WERI-Rb-1 (cell line): Measurements from ENCODE around the gene LHPP.

Source experiments
- DNase-seq: peaks from one replicate; pipeline ENCODE4 v3.0.0-alpha.2; 2020
- H3K27ac ChIP-seq: fragments of 250-450 bp; sonication (Bioruptor Pico); 2 replicates; pipeline ENCODE4 v1.5.1; 2020; ENCODE audit warnings: mild to moderate bottlenecking, moderate library complexity
- H3K27me3 ChIP-seq: fragments of 250-450 bp; sonication (Bioruptor Pico); 2 replicates; pipeline ENCODE4 v1.5.1; 2021; ENCODE audit warnings: mild to moderate bottlenecking, low read depth, moderate library complexity; ENCODE audit not compliant: insufficient read depth, severe bottlenecking
- H3K36me3 ChIP-seq: fragments of 250-450 bp; sonication (Bioruptor Pico); 2 replicates; pipeline ENCODE4 v1.5.1; 2020; ENCODE audit warnings: mild to moderate bottlenecking, moderate library complexity
- H3K4me3 ChIP-seq: 2 replicates; pipeline ENCODE4 v1.5.1; 2011; ENCODE audit warnings: low read depth, mild to moderate bottlenecking, control low read depth, low read length
- H3K9me3 ChIP-seq: fragments of 250-450 bp; sonication (Bioruptor Pico); 2 replicates; pipeline ENCODE4 v1.5.1; 2021; ENCODE audit warnings: mild to moderate bottlenecking, moderate library complexity; ENCODE audit not compliant: severe bottlenecking
- TF ChIP-seq, protein P1 (sequence below): IDR thresholded peaks from 2 replicates; pipeline ENCODE4 v1.5.1; 2011; ENCODE audit warnings: low read depth, mild to moderate bottlenecking, control low read depth, inconsistent platforms, low read length

Gene LHPP

DNA sequence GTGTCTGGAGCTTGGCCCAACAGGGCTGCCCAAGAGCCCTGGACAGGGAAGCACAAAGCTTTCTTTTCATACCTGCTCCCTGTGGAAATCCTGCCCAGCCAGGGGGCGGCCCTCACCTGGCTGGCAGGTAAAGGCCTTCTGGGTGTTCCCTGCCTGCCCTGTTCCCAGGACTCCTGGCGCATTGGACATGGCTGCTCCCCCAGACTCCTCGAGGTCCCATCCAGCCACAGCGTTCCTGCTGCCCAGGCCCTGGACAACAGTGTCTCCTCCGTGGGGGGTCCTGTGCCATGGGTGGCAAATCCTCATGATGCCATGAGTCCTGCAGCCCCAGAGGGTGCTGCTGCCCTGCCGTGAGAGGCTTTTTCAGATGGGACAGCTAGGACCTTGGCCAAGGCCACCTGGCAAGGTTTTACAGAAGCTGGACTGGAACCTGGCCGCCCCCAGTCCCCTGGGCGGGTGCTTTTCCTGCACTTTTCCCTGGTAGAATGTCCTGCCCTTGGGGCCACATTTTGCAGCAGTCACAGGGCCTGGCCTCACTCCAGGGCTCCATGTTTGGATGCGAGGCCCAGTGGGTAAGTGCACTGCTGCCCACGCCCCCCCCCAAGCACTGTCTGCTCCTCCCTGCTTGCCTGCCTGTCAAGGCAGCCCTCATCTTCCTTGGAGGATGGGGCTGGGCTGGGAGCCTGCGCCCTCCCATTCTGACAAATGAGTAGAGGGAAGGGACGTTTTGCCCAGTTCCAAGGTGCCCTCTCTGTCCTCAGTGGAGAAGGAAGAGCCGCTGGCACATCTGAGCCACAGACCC is 60.7 kb downstream of the LHPP start:
- no peaks in the 10 kb centered on the region for H3K27me3 ChIP-seq
- no peaks in the 10 kb centered on the region for H3K36me3 ChIP-seq
- H3K9me3 ChIP-seq = no peaks in the 10 kb centered on the region
- H3K4me3 ChIP-seq = no peak overlapping the region
- H3K27ac ChIP-seq = no peak overlapping the region
- no peak for DNase-seq
- TF ChIP-seq, protein P1, sequence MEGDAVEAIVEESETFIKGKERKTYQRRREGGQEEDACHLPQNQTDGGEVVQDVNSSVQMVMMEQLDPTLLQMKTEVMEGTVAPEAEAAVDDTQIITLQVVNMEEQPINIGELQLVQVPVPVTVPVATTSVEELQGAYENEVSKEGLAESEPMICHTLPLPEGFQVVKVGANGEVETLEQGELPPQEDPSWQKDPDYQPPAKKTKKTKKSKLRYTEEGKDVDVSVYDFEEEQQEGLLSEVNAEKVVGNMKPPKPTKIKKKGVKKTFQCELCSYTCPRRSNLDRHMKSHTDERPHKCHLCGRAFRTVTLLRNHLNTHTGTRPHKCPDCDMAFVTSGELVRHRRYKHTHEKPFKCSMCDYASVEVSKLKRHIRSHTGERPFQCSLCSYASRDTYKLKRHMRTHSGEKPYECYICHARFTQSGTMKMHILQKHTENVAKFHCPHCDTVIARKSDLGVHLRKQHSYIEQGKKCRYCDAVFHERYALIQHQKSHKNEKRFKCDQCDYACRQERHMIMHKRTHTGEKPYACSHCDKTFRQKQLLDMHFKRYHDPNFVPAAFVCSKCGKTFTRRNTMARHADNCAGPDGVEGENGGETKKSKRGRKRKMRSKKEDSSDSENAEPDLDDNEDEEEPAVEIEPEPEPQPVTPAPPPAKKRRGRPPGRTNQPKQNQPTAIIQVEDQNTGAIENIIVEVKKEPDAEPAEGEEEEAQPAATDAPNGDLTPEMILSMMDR = no peak

DNA sequence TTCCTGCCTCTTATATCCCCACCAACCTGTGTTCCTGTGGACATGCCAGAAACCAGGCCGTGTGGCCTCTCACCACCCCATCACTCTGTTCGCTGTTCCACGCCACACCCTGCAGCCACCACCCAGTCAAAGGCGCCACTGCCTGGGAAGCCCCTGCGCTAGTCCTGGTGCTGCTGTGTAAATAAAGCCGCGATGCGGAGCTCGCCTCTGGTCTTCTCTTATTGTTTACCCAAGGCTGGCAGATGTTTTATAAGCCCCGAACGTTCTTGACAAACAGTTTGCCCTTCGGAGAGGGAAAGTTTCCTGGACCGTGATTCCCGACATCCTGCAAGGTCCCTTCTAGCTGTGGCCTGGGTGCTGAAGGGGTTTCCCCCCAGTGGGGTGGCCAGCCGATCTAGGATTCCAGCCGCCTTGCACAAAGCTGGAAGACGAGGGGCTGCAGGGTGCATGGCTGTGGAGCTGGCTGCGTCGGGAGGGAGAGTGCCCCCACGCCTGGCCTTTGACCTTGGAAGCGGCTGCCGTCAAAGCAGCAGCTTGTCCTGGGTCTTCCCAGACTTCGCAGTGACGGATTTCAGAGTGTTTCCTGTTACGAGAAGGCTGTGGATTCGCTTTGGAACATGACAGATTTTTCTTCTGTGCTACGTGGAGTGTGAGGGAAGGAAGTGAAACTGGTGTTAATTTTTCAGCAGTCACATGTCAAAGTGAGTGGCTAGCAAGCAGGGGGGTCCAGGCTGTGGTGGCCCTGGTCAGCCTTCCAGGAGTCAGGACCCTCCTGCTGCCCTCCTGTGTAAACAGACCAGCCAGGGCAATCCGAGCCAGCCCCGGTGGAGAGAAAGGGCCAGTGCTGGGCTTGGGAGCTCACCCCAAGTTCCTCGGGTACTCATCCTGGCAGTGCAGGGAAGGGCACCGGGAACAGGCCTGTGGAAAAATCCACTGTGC is 61.6 kb downstream of the LHPP start:
- H3K27me3 ChIP-seq = no peaks in the 10 kb centered on the region
- no peak overlapping the region for H3K27ac ChIP-seq
- no peak for DNase-seq

DNA sequence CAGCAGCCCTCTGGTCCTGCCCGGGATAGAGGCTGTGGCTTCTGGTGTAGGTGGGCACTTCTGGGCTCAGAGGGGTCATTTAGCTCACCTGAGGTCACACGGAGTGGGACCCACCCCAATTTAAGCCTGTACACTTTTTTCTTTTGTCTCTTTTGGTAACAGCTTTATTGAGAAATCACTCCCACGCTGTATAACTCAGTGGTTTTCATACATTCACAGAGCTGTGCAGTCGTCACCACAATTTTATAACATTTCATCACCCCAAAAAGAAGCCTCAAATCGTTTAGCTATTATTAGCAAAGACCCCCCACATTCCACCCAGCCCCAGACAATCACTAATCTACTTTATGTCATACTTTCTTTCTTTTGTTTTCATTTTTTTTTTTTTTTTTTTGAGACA is 62.3 kb downstream of the LHPP start:
- no peaks in the 10 kb centered on the region for H3K27me3 ChIP-seq
- DNase-seq = no peak
- no peak overlapping the region for H3K4me3 ChIP-seq
- TF ChIP-seq, protein P1 = no peak
- no peaks in the 10 kb centered on the region for H3K36me3 ChIP-seq
- no peak overlapping the region for H3K27ac ChIP-seq
- no peaks in the 10 kb centered on the region for H3K9me3 ChIP-seq

More for the DNA sequence above, 61.6 kb downstream of the LHPP start:
- Histone ChIP-seq H3K9me3 (no peaks in the 10 kb centered on the region), H3K36me3 (no peaks in the 10 kb centered on the region), H3K4me3 (no peak overlapping the region)
- TF ChIP-seq, protein P1 = no peak

DNA sequence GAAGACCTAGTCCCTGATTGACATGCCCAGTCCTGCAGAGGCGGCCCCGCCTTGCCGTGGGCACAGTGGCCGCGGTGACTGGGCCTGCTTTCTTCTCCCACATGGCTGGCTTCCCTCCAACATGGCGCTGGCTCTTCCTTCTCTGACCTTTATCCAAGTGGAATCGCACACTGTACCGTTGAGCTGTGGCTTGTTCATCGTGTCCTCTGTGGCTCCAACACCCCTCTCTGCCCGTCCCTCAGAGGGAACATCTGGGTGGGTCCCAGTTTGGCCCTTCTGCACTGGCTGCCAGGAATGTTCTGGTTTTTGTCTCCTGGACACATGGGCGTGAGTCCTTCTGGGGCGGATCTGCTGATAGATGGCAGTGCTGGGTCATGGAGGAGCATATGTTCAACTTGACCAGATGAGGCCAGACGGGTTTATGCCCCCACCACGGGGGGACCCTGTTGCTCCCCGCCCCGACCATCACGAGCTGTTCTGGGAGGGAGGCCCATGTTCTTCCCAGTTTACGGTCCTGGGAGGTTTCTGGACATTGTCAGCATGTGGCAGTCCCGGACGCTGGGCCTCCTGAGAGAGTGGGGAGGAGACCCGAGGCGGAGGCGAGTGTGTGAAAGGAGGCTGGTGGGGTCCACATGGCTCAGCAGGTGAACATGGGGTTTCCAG is 63.5 kb downstream of the LHPP start:
- no peaks in the 10 kb centered on the region for H3K9me3 ChIP-seq
- no peak for DNase-seq
- TF ChIP-seq, protein P1 = no peak
- no peaks in the 10 kb centered on the region for H3K36me3 ChIP-seq
- no peak overlapping the region for H3K27ac ChIP-seq
- H3K4me3 ChIP-seq = no peak overlapping the region
- H3K27me3 ChIP-seq = no peaks in the 10 kb centered on the region

DNA sequence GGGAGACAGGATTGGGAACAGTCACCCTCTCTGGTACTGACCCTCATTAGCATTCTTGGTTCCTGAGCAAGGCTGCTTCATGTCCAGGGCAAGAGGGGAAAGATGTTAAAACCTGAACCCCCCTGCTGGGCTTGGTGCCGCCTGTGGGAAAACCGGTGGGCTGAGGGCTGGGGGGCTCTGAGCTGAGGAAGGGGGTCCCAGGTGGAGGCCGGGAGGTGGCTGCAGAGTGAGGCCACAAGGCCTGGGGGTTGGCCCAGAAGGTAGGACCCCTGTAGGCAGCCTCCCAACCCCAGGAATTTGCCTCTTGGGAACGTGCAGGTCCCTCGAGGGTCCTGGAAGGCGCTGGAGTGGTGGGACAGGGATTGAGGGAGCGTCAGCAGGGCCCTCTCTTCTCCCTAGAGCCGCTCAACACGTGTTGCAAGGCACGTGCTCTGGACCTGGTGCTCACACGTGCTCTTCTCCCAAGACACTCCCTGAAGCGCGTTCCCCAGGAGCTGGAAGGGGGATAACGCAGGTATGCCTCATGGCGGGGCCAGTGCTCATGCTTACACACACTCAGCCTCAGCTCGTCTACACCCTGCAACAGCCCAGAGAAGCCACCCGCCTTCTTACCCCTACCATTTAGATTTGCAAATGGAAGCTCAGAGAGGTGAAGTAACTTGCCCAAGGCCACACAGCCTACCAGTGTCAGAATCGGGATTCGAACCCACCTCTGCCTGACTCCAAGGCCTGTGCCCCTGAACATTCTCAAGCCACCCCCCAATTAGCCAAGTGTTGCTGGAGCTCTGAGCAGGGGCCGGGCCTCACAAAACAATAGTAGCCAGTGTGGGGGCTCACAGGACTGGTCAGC is 64.4 kb downstream of the LHPP start:
- TF ChIP-seq, protein P1 = no peak
- Histone ChIP-seq H3K27me3 (no peaks in the 10 kb centered on the region), H3K36me3 (no peaks in the 10 kb centered on the region), H3K9me3 (no peaks in the 10 kb centered on the region), H3K27ac (no peak overlapping the region), H3K4me3 (no peak overlapping the region)
- no peak for DNase-seq
